GM12878 (cell line): ENCODE data around the gene NCKAP5. TPM values are rescaled to one million over a fixed set of nuclear protein-coding genes. Genes with fewer than 3 reads are reported as not detected.

Experiments used
- ATAC-seq: fragments of 200-7000 bp; cut with Tn5 transposase; 3 replicates; pipeline ENCODE4 v1.9.1; 2020; ENCODE audit warnings: mild to moderate bottlenecking, moderate library complexity
- BruUV-seq: library from RNA; stranded (reverse); fragments of 400-500 nt; replicated peaks from 2 replicates; lab custom pipeline; 2021; lab: Mats Ljungman, UMichigan
- CTCF ChIA-PET: fragments of 300-600 bp; sonication (Branson Sonifier 250); formaldehyde crosslinking; extraction: SDS; loops from one replicate; lab custom pipeline; 2021; ENCODE audit warnings: inconsistent platforms; lab: Yijun Ruan, JAX
- POLR2A ChIA-PET: fragments of 350-600 bp; formaldehyde crosslinking; extraction: SDS; loops from one replicate; lab custom pipeline; 2021; ENCODE audit warnings: inconsistent platforms; lab: Charles Lee
- RAD21 ChIA-PET: fragments of 300-600 bp; sonication (Branson Sonifier 250); formaldehyde crosslinking; loops from one replicate; lab custom pipeline; 2023; ENCODE audit warnings: antibody characterized with exemption; ENCODE audit not compliant: unreplicated experiment; lab: Charles Lee
- SMC1A ChIA-PET: fragments of 300-600 bp; sonication (Branson Sonifier 250); formaldehyde crosslinking; loops from one replicate; lab custom pipeline; 2023; ENCODE audit not compliant: unreplicated experiment, uncharacterized antibody; lab: Charles Lee
- DNase-seq: peaks from one replicate; pipeline ENCODE4 v3.0.0-alpha.2; 2011; ENCODE audit warnings: low read depth, low spot score
- FAIRE-seq: peaks from 3 replicates; lab custom pipeline; 2011; peaks lifted over from hg19 to GRCh38; lab: Jason Lieb, UNC
- H2AFZ ChIP-seq: 2 replicates; pipeline ENCODE4 v1.6.0; 2011; ENCODE audit warnings: low read depth, low read length, control low read depth; ENCODE audit not compliant: control insufficient read depth
- H3K27ac ChIP-seq: 2 replicates; pipeline ENCODE4 v1.5.1; 2011; ENCODE audit warnings: control low read depth; ENCODE audit not compliant: control insufficient read depth, insufficient read depth
- H3K27me3 ChIP-seq, 2 experiments: replicated peaks in 1 of 2; 2 replicates each; pipeline versions ENCODE4 v1.6.0 to v1.6.1; 2011; ENCODE audit warnings: low read length in 1 of 2; ENCODE audit not compliant: control insufficient read depth in 2 of 2, insufficient read depth in 2 of 2
- H3K36me3 ChIP-seq, 2 experiments: 2 replicates each; pipeline ENCODE4 v1.5.1; 2011; ENCODE audit warnings: low read length in 1 of 2; ENCODE audit not compliant: control insufficient read depth in 2 of 2, insufficient read depth in 2 of 2
- H3K4me1 ChIP-seq: 2 replicates; pipeline ENCODE4 v1.6.1; 2011; ENCODE audit warnings: mild to moderate bottlenecking, low read length, moderate library complexity, mixed read lengths; ENCODE audit not compliant: control insufficient read depth, insufficient read depth
- H3K4me2 ChIP-seq: 2 replicates; pipeline ENCODE4 v1.6.0; 2011; ENCODE audit warnings: control low read depth; ENCODE audit not compliant: control insufficient read depth, insufficient read depth
- H3K4me3 ChIP-seq: fragments of 200-600 bp; sonication (generic); 2 replicates; pipeline ENCODE4 v1.5.1; 2016
- H3K79me2 ChIP-seq: 2 replicates; pipeline ENCODE4 v1.6.0; 2011; ENCODE audit warnings: low read length; ENCODE audit not compliant: control insufficient read depth, insufficient read depth
- H3K9ac ChIP-seq: 2 replicates; pipeline ENCODE4 v1.8.0; 2011; ENCODE audit warnings: low read length, control low read depth, mixed read lengths; ENCODE audit not compliant: control insufficient read depth, insufficient read depth
- H3K9me3 ChIP-seq: replicated peaks from 3 replicates; pipeline ENCODE4 v1.5.1; 2011; ENCODE audit warnings: mild to moderate bottlenecking, low read length; ENCODE audit not compliant: control insufficient read depth, insufficient read depth
- H4K20me1 ChIP-seq: 2 replicates; pipeline ENCODE4 v1.6.0; 2011; ENCODE audit not compliant: control insufficient read depth, insufficient read depth
- EED ChIP-seq: sonication (generic); IDR thresholded peaks from 2 replicates; pipeline ENCODE4 v1.6.1; 2016; ENCODE audit warnings: antibody characterized with exemption, low read depth
- ETV6 ChIP-seq, 2 experiments: fragments of 450-650 bp in 1 of 2; IDR thresholded peaks in 1 of 2; conservative IDR thresholded peaks in 1 of 2; 2 replicates each; pipeline ENCODE4 v1.6.1; 2014; ENCODE audit warnings: antibody characterized with exemption in 1 of 2, borderline replicate concordance in 1 of 2, low read depth in 1 of 2, mild to moderate bottlenecking in 1 of 2, moderate library complexity in 1 of 2
- KAT2A ChIP-seq: conservative IDR thresholded peaks from 2 replicates; pipeline ENCODE4 v1.6.1; 2011; ENCODE audit warnings: low read depth, low read length; ENCODE audit not compliant: control insufficient read depth
- KLF5 ChIP-seq: fragments of 450-650 bp; IDR thresholded peaks from 2 replicates; pipeline ENCODE4 v1.6.1; 2014; ENCODE audit warnings: mild to moderate bottlenecking; ENCODE audit not compliant: partially characterized antibody
- NR2C1 ChIP-seq: fragments of 450-650 bp; IDR thresholded peaks from 2 replicates; pipeline ENCODE4 v1.6.1; 2017; ENCODE audit warnings: antibody characterized with exemption, mild to moderate bottlenecking, moderate library complexity
- RAD51 ChIP-seq: fragments of 450-650 bp; IDR thresholded peaks from 2 replicates; pipeline ENCODE4 v1.6.1; 2016; ENCODE audit warnings: moderate library complexity, mild to moderate bottlenecking, inconsistent platforms
- RBBP5 ChIP-seq: fragments of 200-600 bp; sonication (generic); conservative IDR thresholded peaks from 2 replicates; pipeline ENCODE4 v1.6.1; 2016
- SMAD5 ChIP-seq: IDR thresholded peaks from 2 replicates; pipeline ENCODE4 v1.6.1; 2016; ENCODE audit warnings: antibody characterized with exemption, low read depth
- SREBF2 ChIP-seq: IDR thresholded peaks from 2 replicates; pipeline ENCODE4 v1.6.1; 2012; ENCODE audit warnings: mild to moderate bottlenecking, low read length
- SRF ChIP-seq, 2 experiments: IDR thresholded peaks; 2 replicates each; pipeline ENCODE4 v1.6.1; 2011; ENCODE audit warnings: low read depth in 2 of 2, low read length in 2 of 2, mild to moderate bottlenecking in 1 of 2, moderate library complexity in 1 of 2
- STAT1 ChIP-seq: fragments of 450-650 bp; conservative IDR thresholded peaks from 2 replicates; pipeline ENCODE4 v1.6.1; 2014; ENCODE audit warnings: antibody characterized with exemption, mild to moderate bottlenecking
- TAF1 ChIP-seq: IDR thresholded peaks from 2 replicates; pipeline ENCODE4 v1.6.1; 2011; ENCODE audit warnings: mild to moderate bottlenecking, low read depth, low read length, borderline replicate concordance
- TCF7 ChIP-seq: IDR thresholded peaks from 2 replicates; pipeline ENCODE4 v1.6.1; 2014; ENCODE audit warnings: antibody characterized with exemption, borderline replicate concordance
- ZSCAN29 ChIP-seq: fragments of 450-650 bp; IDR thresholded peaks from 2 replicates; pipeline ENCODE4 v1.6.1; 2017; ENCODE audit warnings: mild to moderate bottlenecking, moderate library complexity
- ZZZ3 ChIP-seq: IDR thresholded peaks from 2 replicates; pipeline ENCODE4 v1.6.1; 2011; ENCODE audit warnings: low read depth; ENCODE audit not compliant: control insufficient read depth, insufficient read length
- WGBS: methylation state at CpG from one replicate; pipeline ENCODE4 v1.1.6; 2016; ENCODE audit warnings: low lambda C conversion rate; ENCODE audit not compliant: insufficient replicate concordance, insufficient coverage; ENCODE audit errors: missing lambda C conversion rate; 5-methylcytosine and 5-hydroxymethylcytosine counted together
- in situ Hi-C: fragments of 300-500 bp; cut with MboI; formaldehyde crosslinking; loops from 9 replicates; pipeline ENCODE4 v1.14.3; 2018; ENCODE audit warnings: mixed read lengths
- intact Hi-C: fragments of 100-400 bp; cut with micrococcal nuclease; formaldehyde crosslinking; loops from one replicate; pipeline ENCODE4 v1.14.2; 2022; ENCODE audit not compliant: unreplicated experiment
- polyA plus RNA-seq, 11 experiments: library from polyadenylated mRNA; depleted of rRNA in 4 of 11; unstranded in 6 of 11; stranded (reverse) in 5 of 11; fragments of >200 nt; fragmentation: Nextera tagmentation in 4 of 11; fragmentation: Illumina TruSeq in 1 of 11; extraction: Ambion mirVana in 4 of 11; extraction: Trizol in 1 of 11; gene quantifications; 1 replicate in 1 of 11; 2 replicates in 10 of 11; pipeline versions ENCODE4 v1.2.1 to v1.2.3, GENCODE V29; 2011 to 2016; ENCODE audit warnings: inconsistent platforms in 2 of 11, missing spikeins in 2 of 11, low read depth in 1 of 11
- total RNA-seq, 4 experiments: library from RNA; depleted of rRNA in 3 of 4; stranded (reverse); fragments of >200 nt in 3 of 4; fragmentation: Illumina TruSeq in 1 of 4; extraction: Trizol in 1 of 4; gene quantifications; 2 replicates each; pipeline versions ENCODE4 v1.2.1 to v1.2.3, GENCODE V29; 2013 to 2021
- TF ChIP-seq, protein P1 (sequence below): fragments of 450-650 bp; IDR thresholded peaks from 2 replicates; pipeline ENCODE4 v1.6.1; 2017; ENCODE audit warnings: low read depth, mild to moderate bottlenecking, moderate library complexity

The NCKAP5 gene
- total and polyA plus RNA-seq, 10 of the 15 experiments (the other 5 are each of a cell fraction or from before 2014, with no cell fraction given), result 0.06 to 0.44 (median 0.16) TPM

DNA sequence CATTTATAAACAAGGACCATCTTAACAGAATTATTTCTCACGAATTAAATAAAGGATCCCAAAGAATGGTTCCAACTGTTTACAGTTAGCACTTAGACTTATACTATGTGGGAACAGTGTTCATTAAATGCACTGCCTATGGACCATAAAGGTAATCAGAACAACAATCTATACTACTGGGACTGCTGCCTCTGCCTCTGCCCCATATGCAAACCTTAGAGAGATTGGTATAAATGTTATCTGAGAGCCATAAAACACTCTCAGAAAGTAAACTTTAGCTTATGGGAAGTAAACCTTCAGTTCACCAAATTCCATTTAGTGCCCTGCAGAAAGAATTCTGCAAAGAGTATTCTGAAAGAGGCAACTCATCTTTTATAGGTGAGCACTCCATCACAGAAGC is 448.0 kb downstream of the NCKAP5 start:
- TF ChIP-seq NR2C1 (no peak), KLF5 (no peak), SREBF2 (no peak), ZZZ3 (no peak), ZSCAN29 (no peak)
- Histone ChIP-seq H3K4me1 (no peaks in the 10 kb centered on the region), H3K9me3 (no peaks in the 10 kb centered on the region), H3K36me3 (no peaks in the 10 kb centered on the region), H4K20me1 (no peaks in the 10 kb centered on the region), H3K27me3 (no peaks in the 10 kb centered on the region), H3K4me2 (no peak overlapping the region), H3K9ac (no peak overlapping the region), H3K27ac (no peak overlapping the region), H3K4me3 (no peak overlapping the region), H3K79me2 (no peaks in the 10 kb centered on the region), H2AFZ (no peak overlapping the region)
- in situ Hi-C loops, result no loop called here
- ChIA-PET CTCF (interaction anchor here (0.6 kb wide), 1 partner anchor 580 kb away, joined by 3 read pairs; no protein-coding TSS in a partner anchor), RAD21 (no interaction called here), POLR2A (no interaction called here), SMC1A (no interaction called here)
- no TSS peak for BruUV-seq
- FAIRE-seq, result no peak
- WGBS, result 0% methylated on average over 1 of the region's 1 CpG
- no peak for ATAC-seq
- intact Hi-C loops, result no loop called here
- no peak for DNase-seq

DNA sequence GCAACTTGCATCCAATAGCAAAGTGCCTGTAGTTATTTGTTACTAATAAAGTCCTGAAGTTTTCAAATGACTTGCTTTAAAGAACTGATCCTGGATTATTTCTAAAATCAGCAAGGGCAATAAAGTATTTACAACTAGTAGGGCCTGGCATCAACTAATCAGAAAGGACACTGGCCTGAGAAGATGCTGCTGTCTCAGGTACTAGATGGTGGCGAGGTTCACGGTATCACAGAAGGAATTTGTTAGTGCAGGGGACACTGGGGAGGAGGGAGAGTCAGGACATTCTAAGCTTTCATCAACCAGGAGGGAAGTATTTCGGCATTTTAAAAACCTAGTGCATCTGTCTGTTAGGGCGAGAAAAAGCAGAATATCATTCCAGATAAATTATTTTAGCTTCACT is 458.1 kb downstream of the NCKAP5 start:
- H3K4me1 ChIP-seq, result no peaks in the 10 kb centered on the region
- no peak overlapping the region for H3K9ac ChIP-seq
- no peak overlapping the region for H2AFZ ChIP-seq
- DNase-seq (no peak), ATAC-seq (no peak), FAIRE-seq (no peak)
- no peaks in the 10 kb centered on the region for H3K9me3 ChIP-seq
- ChIA-PET RAD21 (no interaction called here), SMC1A (no interaction called here), CTCF (no interaction called here), POLR2A (no interaction called here)
- no TSS peak for BruUV-seq
- H3K27me3 ChIP-seq, result no peaks in the 10 kb centered on the region
- no peak overlapping the region for H3K4me3 ChIP-seq
- H4K20me1 ChIP-seq, result no peaks in the 10 kb centered on the region
- in situ Hi-C loops (no loop called here), intact Hi-C loops (no loop called here)
- no peaks in the 10 kb centered on the region for H3K36me3 ChIP-seq
- WGBS, result 13% methylated on average over 4 of the region's 4 CpGs
- H3K27ac ChIP-seq, result no peak overlapping the region
- H3K4me2 ChIP-seq, result no peak overlapping the region
- no peak for TF ChIP-seq KAT2A
- TF ChIP-seq TAF1, result no peak
- no peak for TF ChIP-seq RAD51
- no peak for TF ChIP-seq ETV6 (conservative IDR thresholded peaks at IDR 0.05 in 1 of 2, IDR thresholded peaks at IDR 0.05 in 1 of 2; ENCODE audit: borderline replicate concordance in 1 of 2, low read depth in 1 of 2)
- no peak for TF ChIP-seq TCF7
- no peak for TF ChIP-seq EED
- TF ChIP-seq, protein P1, sequence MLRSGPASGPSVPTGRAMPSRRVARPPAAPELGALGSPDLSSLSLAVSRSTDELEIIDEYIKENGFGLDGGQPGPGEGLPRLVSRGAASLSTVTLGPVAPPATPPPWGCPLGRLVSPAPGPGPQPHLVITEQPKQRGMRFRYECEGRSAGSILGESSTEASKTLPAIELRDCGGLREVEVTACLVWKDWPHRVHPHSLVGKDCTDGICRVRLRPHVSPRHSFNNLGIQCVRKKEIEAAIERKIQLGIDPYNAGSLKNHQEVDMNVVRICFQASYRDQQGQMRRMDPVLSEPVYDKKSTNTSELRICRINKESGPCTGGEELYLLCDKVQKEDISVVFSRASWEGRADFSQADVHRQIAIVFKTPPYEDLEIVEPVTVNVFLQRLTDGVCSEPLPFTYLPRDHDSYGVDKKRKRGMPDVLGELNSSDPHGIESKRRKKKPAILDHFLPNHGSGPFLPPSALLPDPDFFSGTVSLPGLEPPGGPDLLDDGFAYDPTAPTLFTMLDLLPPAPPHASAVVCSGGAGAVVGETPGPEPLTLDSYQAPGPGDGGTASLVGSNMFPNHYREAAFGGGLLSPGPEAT, result no peak
- no peak for TF ChIP-seq RBBP5
- TF ChIP-seq SRF (IDR thresholded peaks at IDR 0.05; ENCODE audit: low read depth in 2 of 2, low read length in 2 of 2), result no peak
- no peak for TF ChIP-seq STAT1
- no peak for TF ChIP-seq SMAD5
- H3K79me2 ChIP-seq, result no peaks in the 10 kb centered on the region
